ENCODE data around the gene CELF4. TPM values are rescaled to one million over a fixed set of nuclear protein-coding genes. Genes with fewer than 3 reads are reported as not detected.

The CELF4 gene
- total RNA-seq, 1 experiment from 2014 or later: 0.11 TPM

- Histone ChIP-seq H3K9me3 (no peaks in the 10 kb centered on the region), H3K36me3 (ENCODE audit: control insufficient read depth, insufficient read depth, low read length) (no peaks in the 10 kb centered on the region), H3K4me1 (no peaks in the 10 kb centered on the region), H3K27me3 (replicated peaks; ENCODE audit: control insufficient read depth, insufficient read depth, low read length) (no peaks in the 10 kb centered on the region), H3K4me3 (ENCODE audit: low read depth, low read length) (peak overlapping the region; percentile 41)
- no peaks in the 10 kb centered on the region for H3K4me1 Mint-ChIP-seq (ENCODE audit: low read depth, unreplicated experiment)
- no TSS peak for BruUV-seq (replicated peaks)
- ChIA-PET CTCF (no interaction called here), POLR2A (no interaction called here)
- H3K36me3 Mint-ChIP-seq (ENCODE audit: insufficient read depth, unreplicated experiment): peaks cover 2% of the 10 kb centered on the region
- peaks cover 3% of the 10 kb centered on the region for H3K27me3 Mint-ChIP-seq (ENCODE audit: insufficient read depth, unreplicated experiment)
- intact Hi-C loops (cut with micrococcal nuclease; ENCODE audit: unreplicated experiment): no loop called here
- H3K27ac Mint-ChIP-seq (ENCODE audit: unreplicated experiment): no peak overlapping the region
- H3K9me3 Mint-ChIP-seq (ENCODE audit: unreplicated experiment): no peaks in the 10 kb centered on the region
- peak overlapping the region; percentile 64 for H3K4me3 Mint-ChIP-seq (ENCODE audit: unreplicated experiment)
- no peak for DNase-seq
- no peak for TF ChIP-seq CTCF (IDR thresholded peaks at IDR 0.05; ENCODE audit: insufficient read depth in 1 of 2, low read depth in 1 of 2, low read length in 1 of 2, severe bottlenecking in 1 of 2, unreplicated experiment in 1 of 2)
Observed at GRCh38 chr18:37254236-37254754, 311.3 kb downstream of the CELF4 start.

GRCh38 chr18:37253394-37254235, 312.0 kb downstream of the CELF4 start:
- DNase-seq: peak; percentile 41 to 49
- intact Hi-C loops (cut with micrococcal nuclease; ENCODE audit: unreplicated experiment): no loop called here
- BruUV-seq (replicated peaks): no TSS peak
- no peaks in the 10 kb centered on the region for H3K36me3 ChIP-seq (ENCODE audit: control insufficient read depth, insufficient read depth, low read length)
- Mint-ChIP-seq H3K27me3 (ENCODE audit: insufficient read depth, unreplicated experiment) (peaks cover 3% of the 10 kb centered on the region), H3K27ac (ENCODE audit: unreplicated experiment) (no peak overlapping the region), H3K4me1 (ENCODE audit: low read depth, unreplicated experiment) (no peaks in the 10 kb centered on the region), H3K4me3 (ENCODE audit: unreplicated experiment) (peak overlapping the region; percentile 64), H3K36me3 (ENCODE audit: insufficient read depth, unreplicated experiment) (peaks cover 6% of the 10 kb centered on the region), H3K9me3 (ENCODE audit: unreplicated experiment) (no peaks in the 10 kb centered on the region)
- peak overlapping the region; percentile 41 for H3K4me3 ChIP-seq (ENCODE audit: low read depth, low read length)
- ChIA-PET CTCF (no interaction called here), POLR2A (no interaction called here)
- H3K9me3 ChIP-seq: no peaks in the 10 kb centered on the region
- H3K4me1 ChIP-seq: no peaks in the 10 kb centered on the region
- TF ChIP-seq CTCF (IDR thresholded peaks at IDR 0.05; ENCODE audit: insufficient read depth in 1 of 2, low read depth in 1 of 2, low read length in 1 of 2, severe bottlenecking in 1 of 2, unreplicated experiment in 1 of 2): no peak
- H3K27me3 ChIP-seq (replicated peaks; ENCODE audit: control insufficient read depth, insufficient read depth, low read length): no peaks in the 10 kb centered on the region

GRCh38 chr18:37252854-37253393, 312.7 kb downstream of the CELF4 start:
- intact Hi-C loops (cut with micrococcal nuclease; ENCODE audit: unreplicated experiment): no loop called here
- no peak for DNase-seq
- no TSS peak for BruUV-seq (replicated peaks)
- no peaks in the 10 kb centered on the region for H3K27me3 ChIP-seq (replicated peaks; ENCODE audit: control insufficient read depth, insufficient read depth, low read length)
- Mint-ChIP-seq H3K27me3 (ENCODE audit: insufficient read depth, unreplicated experiment) (no peaks in the 10 kb centered on the region), H3K27ac (ENCODE audit: unreplicated experiment) (no peak overlapping the region), H3K4me3 (ENCODE audit: unreplicated experiment) (no peak overlapping the region), H3K9me3 (ENCODE audit: unreplicated experiment) (no peaks in the 10 kb centered on the region), H3K4me1 (ENCODE audit: low read depth, unreplicated experiment) (no peaks in the 10 kb centered on the region), H3K36me3 (ENCODE audit: insufficient read depth, unreplicated experiment) (peaks cover 6% of the 10 kb centered on the region)
- no peaks in the 10 kb centered on the region for H3K4me1 ChIP-seq
- H3K4me3 ChIP-seq (ENCODE audit: low read depth, low read length): no peak overlapping the region
- POLR2A ChIA-PET: no interaction called here
- CTCF ChIA-PET: no interaction called here
- no peak for TF ChIP-seq CTCF (IDR thresholded peaks at IDR 0.05; ENCODE audit: insufficient read depth in 1 of 2, low read depth in 1 of 2, low read length in 1 of 2, severe bottlenecking in 1 of 2, unreplicated experiment in 1 of 2)
- H3K36me3 ChIP-seq (ENCODE audit: control insufficient read depth, insufficient read depth, low read length): no peaks in the 10 kb centered on the region
- H3K9me3 ChIP-seq: no peaks in the 10 kb centered on the region
